ENCODE measurements around the gene GPR139.

Gene GPR139

GRCh38 chr16:20051611-20052010, 22.1 kb downstream of the GPR139 start:
- no peak for DNase-seq

GRCh38 chr16:20051147-20051546, 22.5 kb downstream of the GPR139 start:
- no peak for DNase-seq

GRCh38 chr16:20049831-20050230, 23.9 kb downstream of the GPR139 start:
- DNase-seq, result no peak

GRCh38 chr16:20045886-20046285, 27.8 kb downstream of the GPR139 start:
- no peak for DNase-seq

GRCh38 chr16:20042848-20043247, 30.8 kb downstream of the GPR139 start:
- DNase-seq, result no peak

DNA sequence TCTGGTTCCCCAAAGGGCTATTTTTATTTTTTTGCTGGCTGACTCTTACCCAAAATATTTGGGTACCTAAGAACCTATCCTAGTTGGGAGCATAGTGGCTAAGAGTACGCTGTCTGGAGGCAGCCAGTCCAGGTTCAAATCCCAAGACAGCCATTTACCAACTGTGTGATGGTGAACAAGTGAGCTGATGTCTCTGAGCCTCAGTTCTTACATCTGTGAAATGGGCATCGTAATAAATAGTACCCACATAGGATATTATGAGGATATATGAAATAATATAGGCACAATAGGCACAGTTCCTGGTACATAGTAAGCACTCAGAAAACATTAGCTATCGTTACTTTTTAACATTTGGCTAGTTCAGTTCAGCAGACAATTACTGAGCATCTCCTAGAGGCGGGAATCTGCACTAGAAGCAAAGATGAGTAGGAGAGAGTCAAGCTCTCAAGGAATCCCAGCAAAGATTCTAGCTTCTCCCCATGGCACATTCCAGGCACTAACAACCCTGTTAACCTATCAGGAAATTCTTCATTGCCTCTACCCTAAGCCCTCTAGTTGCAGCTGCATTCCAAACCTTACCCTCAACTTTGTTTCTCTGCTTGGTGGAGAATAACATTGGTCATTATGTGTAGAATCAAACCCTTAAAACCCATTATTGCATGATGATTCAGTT, 31.6 kb downstream of the GPR139 start:
- no peak for DNase-seq

DNA sequence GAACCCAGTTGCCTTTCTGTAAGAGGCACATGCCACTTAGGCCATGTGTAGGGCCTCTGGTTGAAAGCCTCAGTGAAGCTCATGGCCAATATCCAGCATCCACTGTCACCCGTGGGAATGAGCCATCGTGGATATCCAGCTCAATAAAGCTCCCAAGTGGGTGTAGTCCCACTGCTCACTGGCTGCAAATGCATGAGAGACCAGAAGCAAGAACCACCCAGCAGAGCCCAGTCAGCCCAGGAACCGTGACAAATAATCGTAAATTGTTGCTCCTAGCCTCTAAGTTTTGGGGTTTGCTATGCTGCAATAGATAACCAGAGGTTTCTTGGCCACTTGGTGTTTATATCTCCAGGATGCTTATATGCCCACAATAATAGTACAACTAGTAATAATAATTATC, 33.7 kb downstream of the GPR139 start:
- no peak for DNase-seq

DNA sequence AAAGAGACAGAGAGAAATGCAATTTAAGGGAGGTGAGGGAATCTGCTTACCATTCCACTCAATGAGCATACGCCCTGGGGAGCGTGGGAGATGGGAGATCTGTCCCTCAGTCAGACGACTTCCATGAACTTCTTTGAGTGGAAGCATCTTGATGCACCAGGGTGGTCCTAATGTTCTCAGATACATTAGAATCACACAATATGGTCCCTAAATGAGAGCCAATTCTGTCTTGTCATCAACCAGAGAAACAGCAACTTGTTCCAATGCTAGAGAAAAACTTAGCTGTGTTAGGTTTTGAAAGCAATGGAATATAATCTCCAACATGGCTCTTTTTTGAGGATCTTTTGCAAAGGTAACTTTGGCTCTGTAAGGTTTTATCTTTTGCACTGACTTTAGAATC, 44.1 kb downstream of the GPR139 start:
- DNase-seq, result no peak

DNA sequence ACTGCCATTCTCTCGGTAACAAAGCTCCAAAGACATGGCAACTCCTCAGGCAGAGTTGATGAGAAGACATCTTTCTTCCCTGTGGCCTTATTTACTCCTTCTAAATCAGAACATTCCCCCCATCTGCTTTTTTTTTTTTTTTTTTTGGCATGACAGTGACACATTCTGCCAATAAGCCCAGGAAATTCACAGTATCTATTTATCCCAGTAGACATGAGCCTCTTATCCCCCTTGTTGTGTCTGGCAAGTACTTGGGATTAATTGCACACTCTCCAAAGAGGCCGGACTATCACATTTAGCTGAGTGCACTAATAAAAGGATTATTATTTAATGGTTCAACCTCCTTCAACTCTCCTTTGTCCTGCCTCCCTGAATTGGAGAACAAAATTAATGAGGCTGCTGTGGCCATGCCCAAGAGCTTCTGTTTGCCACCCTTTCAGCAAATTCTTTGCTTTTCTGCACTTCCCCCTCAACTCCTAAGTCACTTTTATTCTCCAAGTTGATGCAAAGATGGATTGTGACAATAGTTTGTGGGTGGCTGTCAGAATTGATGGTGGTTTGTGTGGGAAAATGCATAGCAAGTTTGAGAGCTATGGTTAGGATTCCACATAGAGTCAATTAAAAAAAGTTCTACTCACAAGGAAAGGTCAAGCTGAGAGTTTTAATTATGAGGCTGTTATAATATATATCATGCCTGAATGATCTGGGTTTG, 47.2 kb downstream of the GPR139 start:
- DNase-seq, result no peak

- DNase-seq, result no peak
Measured at GRCh38 chr16:20023190-20023589, 50.5 kb downstream of the GPR139 start.

- DNase-seq, result no peak
Measured at GRCh38 chr16:20020976-20021375, 52.7 kb downstream of the GPR139 start.

GRCh38 chr16:20020083-20020482, 53.6 kb downstream of the GPR139 start:
- no peak for DNase-seq

- DNase-seq, result no peak
Measured at GRCh38 chr16:20016234-20016633, 57.5 kb downstream of the GPR139 start.

- no peak for DNase-seq
Measured at GRCh38 chr16:20004931-20005330, 68.8 kb downstream of the GPR139 start.

DNA sequence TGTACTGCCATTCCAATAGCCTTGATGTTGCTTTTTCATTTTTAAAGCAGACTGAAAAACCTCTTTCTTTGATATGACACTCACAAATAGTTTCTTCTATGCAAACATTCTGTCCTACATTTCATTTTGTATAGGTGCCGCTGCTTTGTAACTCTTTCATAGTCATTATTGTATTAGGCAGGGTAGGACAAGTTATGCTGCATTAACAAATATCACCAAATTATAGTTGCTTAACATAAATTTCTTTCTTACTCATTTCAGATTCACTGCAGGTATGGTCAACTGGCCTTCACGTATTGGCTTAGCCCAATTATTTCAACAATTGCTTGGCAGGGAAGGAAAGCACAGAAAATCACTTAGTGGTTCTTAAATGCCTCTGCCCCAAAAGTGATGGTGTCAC, 70.8 kb downstream of the GPR139 start:
- DNase-seq, result no peak

DNA sequence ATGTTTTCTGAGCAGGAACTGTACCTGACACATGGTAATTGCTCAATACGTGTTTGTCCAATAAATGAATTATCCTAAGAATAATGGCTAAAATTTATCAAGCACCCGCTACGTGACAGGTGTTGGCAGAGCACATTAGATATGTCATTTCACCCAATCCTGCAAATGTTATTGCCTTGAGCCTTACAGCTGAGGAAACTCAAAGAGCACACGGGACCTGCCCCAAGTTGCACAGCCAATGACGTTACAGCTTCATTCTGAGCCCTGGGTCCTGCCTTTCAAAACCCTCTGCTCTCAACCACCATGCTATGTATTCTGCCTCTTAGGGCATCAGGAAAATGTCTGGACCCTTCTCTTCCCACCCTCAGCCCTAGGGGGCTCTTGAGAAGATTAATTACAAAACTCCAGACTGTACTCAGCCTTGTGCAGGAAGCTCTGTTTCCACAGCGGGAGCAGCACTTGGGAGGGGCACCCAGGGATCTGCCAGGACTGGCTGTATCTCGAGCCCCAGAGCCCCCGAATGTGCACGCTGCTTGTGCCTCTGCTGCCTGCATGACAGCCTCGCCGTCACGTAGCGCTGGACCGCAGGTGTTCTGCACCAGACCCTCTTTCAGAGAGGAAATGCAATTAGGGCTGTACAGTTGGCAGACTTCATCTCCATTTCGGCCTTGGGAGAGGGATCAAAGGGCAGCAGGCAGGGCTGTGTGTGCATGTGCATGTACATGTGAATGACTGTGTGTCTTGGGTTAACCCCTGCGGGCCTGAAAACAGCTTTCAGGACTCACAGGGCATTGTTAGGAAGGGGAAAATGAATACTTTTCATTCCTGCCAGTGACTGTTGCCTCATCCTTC, 71.6 kb downstream of the GPR139 start:
- no peak for DNase-seq

GRCh38 chr16:19997734-19998133, 76.0 kb downstream of the GPR139 start:
- no peak for DNase-seq

- DNase-seq, result no peak
Measured at GRCh38 chr16:19997264-19997663, 76.4 kb downstream of the GPR139 start.

DNA sequence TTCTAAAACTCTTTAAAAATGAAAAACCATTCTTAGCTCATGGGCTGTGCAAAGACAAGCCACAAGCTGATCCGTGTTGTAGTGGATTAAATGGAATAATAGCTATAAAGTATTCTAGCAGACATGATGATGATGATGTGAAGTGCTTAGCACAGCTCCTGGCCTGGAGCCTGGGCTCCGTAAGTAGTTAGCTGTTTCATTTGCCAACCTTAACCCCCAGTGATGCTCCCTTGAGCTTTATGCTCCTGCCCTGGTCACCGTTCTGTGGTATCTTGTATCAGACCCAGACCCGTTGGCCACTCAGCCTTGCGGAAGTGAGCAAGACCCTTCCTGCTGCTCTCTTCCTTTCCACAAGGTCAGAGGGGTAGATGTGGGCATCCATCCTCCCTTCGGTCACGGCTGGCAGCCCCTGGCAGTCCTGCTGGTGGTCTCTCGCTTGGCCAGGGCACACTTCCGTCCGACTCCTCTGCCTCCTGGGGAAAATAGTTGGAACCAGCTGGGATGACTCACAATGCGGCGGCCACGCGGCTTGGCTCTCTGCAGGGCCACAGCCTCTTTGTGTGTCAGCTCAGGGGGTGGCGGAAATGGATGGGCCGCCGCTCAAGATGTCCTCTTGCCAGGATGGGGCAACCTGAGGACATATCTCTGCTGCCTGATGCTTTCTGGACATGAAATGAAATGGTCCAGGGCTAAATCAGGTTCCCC, 79.1 kb downstream of the GPR139 start:
- DNase-seq, result no peak

GRCh38 chr16:19991614-19992013, 82.1 kb downstream of the GPR139 start:
- no peak for DNase-seq

GRCh38 chr16:19984135-19984534, 89.6 kb downstream of the GPR139 start:
- DNase-seq, result no peak

All from SIG-M5 (cell line).